Stomach (tissue), 4 donors: ENCODE measurements around the gene EFR3B.

ENCODE experiments used
- POLR2A ChIP-seq, 4 donors: fragments of 450-650 bp; IDR thresholded peaks; one replicate each; pipeline ENCODE4 v1.6.1; 2016; ENCODE audit warnings: antibody characterized with exemption in 4 of 4, control low read depth in 2 of 4, mild to moderate bottlenecking in 1 of 4, moderate library complexity in 1 of 4
- POLR2AphosphoS5 ChIP-seq, 3 donors: sonication (generic); formaldehyde crosslinking; IDR thresholded peaks; one replicate each; pipeline ENCODE4 v1.6.1; 2016; ENCODE audit warnings: antibody characterized with exemption in 3 of 3
- TF ChIP-seq, protein P1 (sequence below), 7 experiments: fragments of 450-650 bp in 4 of 7; fragments of 200-600 bp in 3 of 7; sonication (generic) in 3 of 7; IDR thresholded peaks; one replicate each; pipeline ENCODE4 v1.5.1; 2016 to 2019; ENCODE audit warnings: antibody characterized with exemption in 7 of 7, control low read depth in 2 of 7, mild to moderate bottlenecking in 1 of 7

DNA sequence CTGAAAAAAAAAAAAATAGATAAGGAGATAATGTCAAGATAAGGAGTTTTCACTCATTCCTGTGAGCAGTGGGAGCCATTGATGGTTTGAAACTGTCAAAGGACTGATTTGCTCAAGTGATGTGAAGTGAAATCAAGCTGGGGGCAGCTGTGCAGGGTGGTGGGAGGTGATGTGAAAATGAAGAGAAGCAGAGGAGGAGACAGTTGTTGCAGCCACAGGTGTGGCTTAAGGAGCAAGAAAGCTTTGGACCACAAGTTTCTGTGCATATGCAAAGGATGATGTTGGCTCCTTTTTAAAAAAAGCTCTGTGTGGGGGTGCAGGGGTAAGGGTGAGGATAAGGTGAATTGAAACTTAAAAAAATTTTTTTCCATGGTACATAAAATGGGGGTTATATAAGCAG is 8.3 kb downstream of the EFR3B start:
- TF ChIP-seq, protein P1, sequence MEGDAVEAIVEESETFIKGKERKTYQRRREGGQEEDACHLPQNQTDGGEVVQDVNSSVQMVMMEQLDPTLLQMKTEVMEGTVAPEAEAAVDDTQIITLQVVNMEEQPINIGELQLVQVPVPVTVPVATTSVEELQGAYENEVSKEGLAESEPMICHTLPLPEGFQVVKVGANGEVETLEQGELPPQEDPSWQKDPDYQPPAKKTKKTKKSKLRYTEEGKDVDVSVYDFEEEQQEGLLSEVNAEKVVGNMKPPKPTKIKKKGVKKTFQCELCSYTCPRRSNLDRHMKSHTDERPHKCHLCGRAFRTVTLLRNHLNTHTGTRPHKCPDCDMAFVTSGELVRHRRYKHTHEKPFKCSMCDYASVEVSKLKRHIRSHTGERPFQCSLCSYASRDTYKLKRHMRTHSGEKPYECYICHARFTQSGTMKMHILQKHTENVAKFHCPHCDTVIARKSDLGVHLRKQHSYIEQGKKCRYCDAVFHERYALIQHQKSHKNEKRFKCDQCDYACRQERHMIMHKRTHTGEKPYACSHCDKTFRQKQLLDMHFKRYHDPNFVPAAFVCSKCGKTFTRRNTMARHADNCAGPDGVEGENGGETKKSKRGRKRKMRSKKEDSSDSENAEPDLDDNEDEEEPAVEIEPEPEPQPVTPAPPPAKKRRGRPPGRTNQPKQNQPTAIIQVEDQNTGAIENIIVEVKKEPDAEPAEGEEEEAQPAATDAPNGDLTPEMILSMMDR (IDR thresholded peaks at IDR 0.05) = no peak
- TF ChIP-seq POLR2A (IDR thresholded peaks at IDR 0.05) (no peak), POLR2AphosphoS5 (IDR thresholded peaks at IDR 0.05) (no peak)
